GM12892 (cell line): ENCODE measurements around the gene HTR4.

Experiments
- POLR2AphosphoS5 ChIP-seq: IDR thresholded peaks from 2 replicates; pipeline ENCODE4 v1.6.1; 2011; ENCODE audit warnings: low read depth, low read length, control low read depth
- TAF1 ChIP-seq: IDR thresholded peaks from 2 replicates; pipeline ENCODE4 v1.6.1; 2011; ENCODE audit warnings: low read depth, mild to moderate bottlenecking, control low read depth, low read length, borderline replicate concordance

- TF ChIP-seq TAF1 = no peak
- no peak for TF ChIP-seq POLR2AphosphoS5
Observed at GRCh38 chr5:148685520-148686134, 31.3 kb upstream of the HTR4 start.
